GM12878 (cell line): ENCODE measurements around the gene KTN1. TPM values are rescaled to one million over a fixed set of nuclear protein-coding genes. Genes with fewer than 3 reads are reported as not detected.

Source experiments
- KDM1A ChIP-seq: fragments of 200-600 bp; sonication (generic); IDR thresholded peaks from 2 replicates; pipeline ENCODE4 v1.6.1; 2016; ENCODE audit warnings: borderline replicate concordance
- KLF5 ChIP-seq: fragments of 450-650 bp; IDR thresholded peaks from 2 replicates; pipeline ENCODE4 v1.6.1; 2014; ENCODE audit warnings: mild to moderate bottlenecking; ENCODE audit not compliant: partially characterized antibody
- NR2C1 ChIP-seq: fragments of 450-650 bp; IDR thresholded peaks from 2 replicates; pipeline ENCODE4 v1.6.1; 2017; ENCODE audit warnings: antibody characterized with exemption, mild to moderate bottlenecking, moderate library complexity
- SMAD1 ChIP-seq: fragments of 450-650 bp; IDR thresholded peaks from 2 replicates; pipeline ENCODE4 v1.6.1; 2018; ENCODE audit warnings: mild to moderate bottlenecking, low read depth; ENCODE audit not compliant: partially characterized antibody
- ZNF24 ChIP-seq: fragments of 450-650 bp; IDR thresholded peaks from 2 replicates; pipeline ENCODE4 v1.6.1; 2017; ENCODE audit warnings: antibody characterized with exemption, mild to moderate bottlenecking
- polyA plus RNA-seq, 11 experiments: library from polyadenylated mRNA; depleted of rRNA in 4 of 11; unstranded in 6 of 11; stranded (reverse) in 5 of 11; fragments of >200 nt; fragmentation: Nextera tagmentation in 4 of 11; fragmentation: Illumina TruSeq in 1 of 11; extraction: Ambion mirVana in 4 of 11; extraction: Trizol in 1 of 11; gene quantifications; 1 replicate in 1 of 11; 2 replicates in 10 of 11; pipeline versions ENCODE4 v1.2.1 to v1.2.3, GENCODE V29; 2011 to 2016; ENCODE audit warnings: inconsistent platforms in 2 of 11, missing spikeins in 2 of 11, low read depth in 1 of 11
- total RNA-seq, 4 experiments: library from RNA; depleted of rRNA in 3 of 4; stranded (reverse); fragments of >200 nt in 3 of 4; fragmentation: Illumina TruSeq in 1 of 4; extraction: Trizol in 1 of 4; gene quantifications; 2 replicates each; pipeline versions ENCODE4 v1.2.1 to v1.2.3, GENCODE V29; 2013 to 2021
- TF ChIP-seq, protein P1 (sequence below): fragments of 450-650 bp; IDR thresholded peaks from 2 replicates; pipeline ENCODE4 v1.6.1; 2016; ENCODE audit warnings: mild to moderate bottlenecking, moderate library complexity, borderline replicate concordance
- TF ChIP-seq, protein P2 (sequence below): fragments of 450-650 bp; formaldehyde crosslinking; IDR thresholded peaks from 2 replicates; pipeline ENCODE4 v1.5.0; 2022; ENCODE audit warnings: mild to moderate bottlenecking, missing genetic modification characterization
- TF ChIP-seq, protein P3 (sequence below): IDR thresholded peaks from 2 replicates; pipeline ENCODE4 v1.6.1; 2011; ENCODE audit warnings: low read depth, low read length, improper control_type of control experiment, borderline replicate concordance

Gene KTN1
- total and polyA plus RNA-seq, 10 of the 15 experiments (the other 5 are each of a cell fraction or from before 2014, with no cell fraction given) = 50.6 to 154 (median 84.2) TPM

DNA sequence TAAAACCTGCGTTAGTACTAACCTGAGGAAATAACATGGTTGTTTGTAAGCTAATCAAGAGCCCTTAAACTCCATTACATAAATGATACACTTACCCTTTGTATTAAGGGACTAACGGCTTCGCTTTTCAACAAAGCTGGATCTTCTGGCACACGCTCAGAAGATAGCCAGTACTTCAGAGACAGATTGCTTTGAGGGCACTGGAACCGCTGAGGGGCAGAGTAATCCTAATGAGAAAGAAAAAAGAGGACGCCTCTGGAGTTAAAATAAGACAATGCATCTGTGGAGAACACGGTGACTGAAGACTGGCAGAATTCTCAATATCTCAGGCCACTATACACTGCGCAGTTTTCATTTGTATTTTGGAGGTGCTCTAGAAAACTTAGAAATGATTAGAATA, 1.5 kb upstream of the KTN1 start (continued):
- TF ChIP-seq, protein P1, sequence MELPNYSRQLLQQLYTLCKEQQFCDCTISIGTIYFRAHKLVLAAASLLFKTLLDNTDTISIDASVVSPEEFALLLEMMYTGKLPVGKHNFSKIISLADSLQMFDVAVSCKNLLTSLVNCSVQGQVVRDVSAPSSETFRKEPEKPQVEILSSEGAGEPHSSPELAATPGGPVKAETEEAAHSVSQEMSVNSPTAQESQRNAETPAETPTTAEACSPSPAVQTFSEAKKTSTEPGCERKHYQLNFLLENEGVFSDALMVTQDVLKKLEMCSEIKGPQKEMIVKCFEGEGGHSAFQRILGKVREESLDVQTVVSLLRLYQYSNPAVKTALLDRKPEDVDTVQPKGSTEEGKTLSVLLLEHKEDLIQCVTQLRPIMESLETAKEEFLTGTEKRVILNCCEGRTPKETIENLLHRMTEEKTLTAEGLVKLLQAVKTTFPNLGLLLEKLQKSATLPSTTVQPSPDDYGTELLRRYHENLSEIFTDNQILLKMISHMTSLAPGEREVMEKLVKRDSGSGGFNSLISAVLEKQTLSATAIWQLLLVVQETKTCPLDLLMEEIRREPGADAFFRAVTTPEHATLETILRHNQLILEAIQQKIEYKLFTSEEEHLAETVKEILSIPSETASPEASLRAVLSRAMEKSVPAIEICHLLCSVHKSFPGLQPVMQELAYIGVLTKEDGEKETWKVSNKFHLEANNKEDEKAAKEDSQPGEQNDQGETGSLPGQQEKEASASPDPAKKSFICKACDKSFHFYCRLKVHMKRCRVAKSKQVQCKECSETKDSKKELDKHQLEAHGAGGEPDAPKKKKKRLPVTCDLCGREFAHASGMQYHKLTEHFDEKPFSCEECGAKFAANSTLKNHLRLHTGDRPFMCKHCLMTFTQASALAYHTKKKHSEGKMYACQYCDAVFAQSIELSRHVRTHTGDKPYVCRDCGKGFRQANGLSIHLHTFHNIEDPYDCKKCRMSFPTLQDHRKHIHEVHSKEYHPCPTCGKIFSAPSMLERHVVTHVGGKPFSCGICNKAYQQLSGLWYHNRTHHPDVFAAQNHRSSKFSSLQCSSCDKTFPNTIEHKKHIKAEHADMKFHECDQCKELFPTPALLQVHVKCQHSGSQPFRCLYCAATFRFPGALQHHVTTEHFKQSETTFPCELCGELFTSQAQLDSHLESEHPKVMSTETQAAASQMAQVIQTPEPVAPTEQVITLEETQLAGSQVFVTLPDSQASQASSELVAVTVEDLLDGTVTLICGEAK = no peak
- TF ChIP-seq NR2C1 (no peak), ZNF24 (no peak), SMAD1 (no peak), KLF5 (no peak), KDM1A (no peak)
- TF ChIP-seq, protein P2, sequence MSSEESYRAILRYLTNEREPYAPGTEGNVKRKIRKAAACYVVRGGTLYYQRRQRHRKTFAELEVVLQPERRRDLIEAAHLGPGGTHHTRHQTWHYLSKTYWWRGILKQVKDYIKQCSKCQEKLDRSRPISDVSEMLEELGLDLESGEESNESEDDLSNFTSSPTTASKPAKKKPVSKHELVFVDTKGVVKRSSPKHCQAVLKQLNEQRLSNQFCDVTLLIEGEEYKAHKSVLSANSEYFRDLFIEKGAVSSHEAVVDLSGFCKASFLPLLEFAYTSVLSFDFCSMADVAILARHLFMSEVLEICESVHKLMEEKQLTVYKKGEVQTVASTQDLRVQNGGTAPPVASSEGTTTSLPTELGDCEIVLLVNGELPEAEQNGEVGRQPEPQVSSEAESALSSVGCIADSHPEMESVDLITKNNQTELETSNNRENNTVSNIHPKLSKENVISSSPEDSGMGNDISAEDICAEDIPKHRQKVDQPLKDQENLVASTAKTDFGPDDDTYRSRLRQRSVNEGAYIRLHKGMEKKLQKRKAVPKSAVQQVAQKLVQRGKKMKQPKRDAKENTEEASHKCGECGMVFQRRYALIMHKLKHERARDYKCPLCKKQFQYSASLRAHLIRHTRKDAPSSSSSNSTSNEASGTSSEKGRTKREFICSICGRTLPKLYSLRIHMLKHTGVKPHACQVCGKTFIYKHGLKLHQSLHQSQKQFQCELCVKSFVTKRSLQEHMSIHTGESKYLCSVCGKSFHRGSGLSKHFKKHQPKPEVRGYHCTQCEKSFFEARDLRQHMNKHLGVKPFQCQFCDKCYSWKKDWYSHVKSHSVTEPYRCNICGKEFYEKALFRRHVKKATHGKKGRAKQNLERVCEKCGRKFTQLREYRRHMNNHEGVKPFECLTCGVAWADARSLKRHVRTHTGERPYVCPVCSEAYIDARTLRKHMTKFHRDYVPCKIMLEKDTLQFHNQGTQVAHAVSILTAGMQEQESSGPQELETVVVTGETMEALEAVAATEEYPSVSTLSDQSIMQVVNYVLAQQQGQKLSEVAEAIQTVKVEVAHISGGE (CRISPR knock-in tag) = no peak
- TF ChIP-seq, protein P3, sequence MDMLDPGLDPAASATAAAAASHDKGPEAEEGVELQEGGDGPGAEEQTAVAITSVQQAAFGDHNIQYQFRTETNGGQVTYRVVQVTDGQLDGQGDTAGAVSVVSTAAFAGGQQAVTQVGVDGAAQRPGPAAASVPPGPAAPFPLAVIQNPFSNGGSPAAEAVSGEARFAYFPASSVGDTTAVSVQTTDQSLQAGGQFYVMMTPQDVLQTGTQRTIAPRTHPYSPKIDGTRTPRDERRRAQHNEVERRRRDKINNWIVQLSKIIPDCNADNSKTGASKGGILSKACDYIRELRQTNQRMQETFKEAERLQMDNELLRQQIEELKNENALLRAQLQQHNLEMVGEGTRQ = no peak
